HG02588 (cell line): ENCODE measurements around the gene KSR1.
"Not testable (repeated sequence)": the region's sequence is repeated elsewhere in the genome, so short reads cannot be mapped to it uniquely, and the experiment has no call there.

Experiments used
- ATAC-seq: cut with Tn5 transposase; IDR thresholded peaks from one replicate; pipeline ENCODE4 v1.9.1; 2021; ENCODE audit warnings: mild to moderate bottlenecking, moderate library complexity; ENCODE audit not compliant: unreplicated experiment

Gene KSR1

DNA sequence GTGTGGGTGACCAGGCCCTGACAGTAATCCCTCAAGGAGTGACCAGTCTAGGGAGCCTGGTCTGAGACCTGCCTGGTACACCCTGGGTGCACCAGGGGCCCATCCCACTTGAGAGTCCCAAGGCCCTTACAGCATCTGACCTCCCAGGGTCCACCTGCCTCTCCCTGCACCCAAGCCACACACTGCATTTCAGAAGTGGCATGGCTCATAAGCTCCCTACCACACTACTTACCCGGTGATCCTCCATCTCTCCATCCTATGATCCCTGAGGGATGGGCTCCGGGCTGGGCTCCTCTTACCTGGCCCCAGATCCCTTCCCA is 215.3 kb downstream of the KSR1 start:
- ATAC-seq, result no peak

GRCh38 chr17:27671977-27672480 is 215.8 kb downstream of the KSR1 start:
- ATAC-seq, result not testable (repeated sequence)

GRCh38 chr17:27674335-27674734 is 218.1 kb downstream of the KSR1 start:
- no peak for ATAC-seq
